Transverse colon (tissue), 4 donors: Measurements from ENCODE around the gene LTB. TPM values are rescaled to one million over a fixed set of nuclear protein-coding genes. Genes with fewer than 3 reads are reported as not detected.

Experiments
- DNase-seq: peaks from one replicate; pipeline ENCODE4 v3.0.0-alpha.2; 2019
- H3K27ac ChIP-seq, 4 donors: fragments of 200-600 bp; sonication (generic); 2 replicates each; pipeline ENCODE4 v1.5.1; 2016 to 2018; ENCODE audit warnings: inconsistent platforms in 4 of 4
- H3K27me3 ChIP-seq: fragments of 200-600 bp; sonication (generic); 2 replicates; pipeline ENCODE4 v1.5.1; 2017; ENCODE audit warnings: inconsistent platforms
- H3K36me3 ChIP-seq, 4 donors: fragments of 200-600 bp; sonication (generic); 2 replicates each; pipeline ENCODE4 v1.5.1; 2017 to 2019; ENCODE audit warnings: inconsistent platforms in 4 of 4
- H3K4me1 ChIP-seq, 4 donors: fragments of 200-600 bp; sonication (generic); 2 replicates each; pipeline ENCODE4 v1.5.1; 2017 to 2020; ENCODE audit warnings: inconsistent platforms in 4 of 4
- H3K4me3 ChIP-seq, 4 donors: fragments of 200-600 bp; sonication (generic); 1 replicate in 1 of 4; 2 replicates in 3 of 4; pipeline versions ENCODE4 v1.5.1 to v1.6.1; 2017 to 2019; ENCODE audit warnings: inconsistent platforms in 4 of 4
- H3K9me3 ChIP-seq, 2 donors: fragments of 200-600 bp; sonication (generic); 2 replicates each; pipeline ENCODE4 v1.5.1; 2017 to 2019; ENCODE audit warnings: inconsistent platforms in 2 of 2
- CTCF ChIP-seq, 5 experiments: fragments of 200-600 bp in 3 of 5; fragments of 450-650 bp in 2 of 5; sonication (generic) in 3 of 5; IDR thresholded peaks; 1 replicate in 2 of 5; 2 replicates in 3 of 5; pipeline ENCODE4 v1.5.1; 2016 to 2017; ENCODE audit warnings: antibody characterized with exemption in 5 of 5, inconsistent platforms in 3 of 5, mild to moderate bottlenecking in 2 of 5, moderate library complexity in 1 of 5
- EP300 ChIP-seq: sonication (generic); formaldehyde crosslinking; IDR thresholded peaks from one replicate; pipeline ENCODE4 v1.6.1; 2017; ENCODE audit warnings: antibody characterized with exemption, low read depth
- POLR2A ChIP-seq: fragments of 450-650 bp; IDR thresholded peaks from one replicate; pipeline ENCODE4 v1.6.1; 2016; ENCODE audit warnings: antibody characterized with exemption, mild to moderate bottlenecking, moderate library complexity
- POLR2AphosphoS5 ChIP-seq, 3 donors: sonication (generic); formaldehyde crosslinking; IDR thresholded peaks; one replicate each; pipeline ENCODE4 v1.6.1; 2016; ENCODE audit warnings: antibody characterized with exemption in 3 of 3
- WGBS, 2 donors: methylation state at CpG; one replicate each; pipeline ENCODE4 v1.1.5; 2018; ENCODE audit warnings: low coverage in 1 of 2; 5-methylcytosine and 5-hydroxymethylcytosine counted together
- in situ Hi-C, 4 donors: fragments of 200-750 bp; cut with MboI; loops; one replicate each; pipeline versions ENCODE4 v1.15.0 to v1.15.1; 2017; ENCODE audit warnings: low sequenced_read_pairs in 3 of 4, low pct_ligation_motif_present in 1 of 4, low pct_unique_long_range_greater_than_20kb in 1 of 4
- intact Hi-C: fragments of 100-400 bp; cut with DNase I; formaldehyde crosslinking; loops from one replicate; pipeline ENCODE4 v1.15.1; 2023; ENCODE audit warnings: low total_unique reads
- total RNA-seq, 4 donors: library from RNA; depleted of rRNA; stranded (reverse); fragments of >200 nt; gene quantifications; one replicate each; pipeline ENCODE4 v1.1.0, GENCODE V29; 2016

LTB gene
- total RNA-seq, 4 donors from 2014 or later, result 7.6 to 34.8 TPM; not detected in 2

- in situ Hi-C loops, result no loop called here
- peaks cover 0 to 43% (median 22%) of the 10 kb centered on the region in 4 donors for H3K36me3 ChIP-seq
These were observed 40.5 kb upstream of the LTB start for GRCh38 chr6:31622684-31623091.

GRCh38 chr6:31621991-31622390 is 39.8 kb upstream of the LTB start:
- DNase-seq, result peak; percentile 33
- Histone ChIP-seq H3K9me3 (no peaks in the 10 kb centered on the region), H3K27ac (peak overlapping the region; percentile 94 to 99 (median 97)), H3K27me3 (no peaks in the 10 kb centered on the region), H3K4me1 (peaks cover 0 to 22% (median 20%) of the 10 kb centered on the region in 4 donors), H3K36me3 (peaks cover 0 to 36% (median 19%) of the 10 kb centered on the region in 4 donors), H3K4me3 (peak overlapping the region in 3 of 4 donors; percentile 73 to 99 (median 79))
- 13 to 15% methylated on average over 2 to 4 of the region's 4 CpGs for WGBS, 2 donors
- TF ChIP-seq EP300, result no peak
- no peak for TF ChIP-seq CTCF (IDR thresholded peaks at IDR 0.05)
- no peak for TF ChIP-seq POLR2AphosphoS5 (IDR thresholded peaks at IDR 0.05)
- TF ChIP-seq POLR2A, result no peak
- in situ Hi-C loops, result no loop called here
- intact Hi-C loops, result no loop called here

More at GRCh38 chr6:31622684-31623091, 40.5 kb upstream of the LTB start:
- H3K9me3 ChIP-seq, result no peaks in the 10 kb centered on the region
- no peaks in the 10 kb centered on the region for H3K27me3 ChIP-seq
- no peak for DNase-seq
- peak overlapping the region; percentile 94 to 99 (median 97) for H3K27ac ChIP-seq
- WGBS, 2 donors, result 62 to 66% methylated on average over 9 to 10 of the region's 10 CpGs
- peaks cover 0 to 22% (median 20%) of the 10 kb centered on the region in 4 donors for H3K4me1 ChIP-seq
- intact Hi-C loops, result no loop called here
- H3K4me3 ChIP-seq, result no peak overlapping the region
- TF ChIP-seq POLR2A (no peak), CTCF (IDR thresholded peaks at IDR 0.05) (no peak), EP300 (no peak), POLR2AphosphoS5 (IDR thresholded peaks at IDR 0.05) (no peak)

- 5 to 6% methylated on average over 9 to 15 of the region's 15 CpGs for WGBS, 2 donors
These were observed 39.2 kb upstream of the LTB start for GRCh38 chr6:31621320-31621939.

More at GRCh38 chr6:31621320-31621939, 39.2 kb upstream of the LTB start:
- no peak for DNase-seq
- H3K4me3 ChIP-seq, result peak overlapping the region; percentile 64 to 99 (median 76)
- H3K4me1 ChIP-seq, result peaks cover 0 to 22% (median 20%) of the 10 kb centered on the region in 4 donors
- in situ Hi-C loops (no loop called here), intact Hi-C loops (no loop called here)
- no peaks in the 10 kb centered on the region for H3K27me3 ChIP-seq
- H3K27ac ChIP-seq, result peak overlapping the region; percentile 94 to 99 (median 97)
- H3K36me3 ChIP-seq, result peaks cover 0 to 30% (median 16%) of the 10 kb centered on the region in 4 donors
- no peaks in the 10 kb centered on the region for H3K9me3 ChIP-seq
- no peak for TF ChIP-seq POLR2A
- no peak for TF ChIP-seq POLR2AphosphoS5 (IDR thresholded peaks at IDR 0.05)
- no peak for TF ChIP-seq CTCF (IDR thresholded peaks at IDR 0.05)
